ENCODE results near the gene STUM. TPM values are rescaled to one million over a fixed set of nuclear protein-coding genes. Genes with fewer than 3 reads are reported as not detected.

Gene STUM
- total and polyA plus RNA-seq, 2 experiments from 2014 or later = 0.71 to 7.6 TPM

GRCh38 chr1:226568975-226569741 is 20.6 kb downstream of the STUM start:
- Histone ChIP-seq H3K36me3 (no peaks in the 10 kb centered on the region), H3K4me1 (ENCODE audit: low read depth) (peaks cover 7% of the 10 kb centered on the region), H3K27me3 (no peaks in the 10 kb centered on the region), H3K9me3 (ENCODE audit: low read depth) (no peaks in the 10 kb centered on the region), H3K4me3 (no peak overlapping the region), H3K27ac (no peak overlapping the region)
- no peak for DNase-seq (ENCODE audit: low read depth in 1 of 2, low spot score in 1 of 2)
- no peak for TF ChIP-seq CTCF (IDR thresholded peaks at IDR 0.05; ENCODE audit: low read depth, low read length)

GRCh38 chr1:226569879-226570547 is 21.4 kb downstream of the STUM start:
- no peak for TF ChIP-seq CTCF (IDR thresholded peaks at IDR 0.05; ENCODE audit: low read depth, low read length)
- no peaks in the 10 kb centered on the region for H3K36me3 ChIP-seq
- H3K27me3 ChIP-seq = no peaks in the 10 kb centered on the region
- no peaks in the 10 kb centered on the region for H3K9me3 ChIP-seq (ENCODE audit: low read depth)
- no peak overlapping the region for H3K4me3 ChIP-seq
- H3K4me1 ChIP-seq (ENCODE audit: low read depth) = peaks cover 7% of the 10 kb centered on the region
- H3K27ac ChIP-seq = no peak overlapping the region
- peak in 1 of 2 donors; percentile 61 for DNase-seq (ENCODE audit: low read depth in 1 of 2, low spot score in 1 of 2)

GRCh38 chr1:226571893-226572292 is 23.3 kb downstream of the STUM start:
- DNase-seq (ENCODE audit: low read depth in 1 of 2, low spot score in 1 of 2) = no peak
- Histone ChIP-seq H3K27ac (no peak overlapping the region), H3K9me3 (ENCODE audit: low read depth) (no peaks in the 10 kb centered on the region), H3K4me1 (ENCODE audit: low read depth) (peaks cover 7% of the 10 kb centered on the region), H3K36me3 (no peaks in the 10 kb centered on the region), H3K4me3 (no peak overlapping the region), H3K27me3 (no peaks in the 10 kb centered on the region)
- TF ChIP-seq CTCF (IDR thresholded peaks at IDR 0.05; ENCODE audit: low read depth, low read length) = no peak

- Histone ChIP-seq H3K4me1 (ENCODE audit: low read depth) (peaks cover 7% of the 10 kb centered on the region), H3K27ac (no peak overlapping the region), H3K9me3 (ENCODE audit: low read depth) (no peaks in the 10 kb centered on the region), H3K4me3 (no peak overlapping the region), H3K36me3 (no peaks in the 10 kb centered on the region), H3K27me3 (no peaks in the 10 kb centered on the region)
- no peak for TF ChIP-seq CTCF (IDR thresholded peaks at IDR 0.05; ENCODE audit: low read depth, low read length)
- no peak for DNase-seq (ENCODE audit: low read depth in 1 of 2, low spot score in 1 of 2)
Measured at GRCh38 chr1:226572325-226572726, 23.8 kb downstream of the STUM start.

GRCh38 chr1:226574044-226574443 is 25.5 kb downstream of the STUM start:
- Histone ChIP-seq H3K4me1 (ENCODE audit: low read depth) (no peaks in the 10 kb centered on the region), H3K36me3 (no peaks in the 10 kb centered on the region), H3K27me3 (no peaks in the 10 kb centered on the region), H3K9me3 (ENCODE audit: low read depth) (no peaks in the 10 kb centered on the region), H3K27ac (no peak overlapping the region), H3K4me3 (no peak overlapping the region)
- no peak for TF ChIP-seq CTCF (IDR thresholded peaks at IDR 0.05; ENCODE audit: low read depth, low read length)
- DNase-seq (ENCODE audit: low read depth in 1 of 2, low spot score in 1 of 2) = no peak
